ENCODE data around the gene B3GNT3. TPM values are rescaled to one million over a fixed set of nuclear protein-coding genes. Genes with fewer than 3 reads are reported as not detected.
"Not testable (repeated sequence)": the region's sequence is repeated elsewhere in the genome, so short reads cannot be mapped to it uniquely, and the experiment has no call there.

B3GNT3 gene
- total RNA-seq, 6 experiments from 2014 or later, result 0.26 to 13.6 (median 3.1) TPM

GRCh38 chr19:17772172-17772571, 22.8 kb upstream of the B3GNT3 start:
- intact Hi-C loops (cut with DNase I), result loop anchor here in 1 of 2 donors (10.0 kb wide), 1 partner anchor 57 kb away; the partner anchor contains the start of gene MAP1S
- DNase-seq, result no peak
- Histone ChIP-seq H3K9me3 (no peaks in the 10 kb centered on the region), H3K36me3 (no peaks in the 10 kb centered on the region), H3K27me3 (no peaks in the 10 kb centered on the region), H3K4me3 (no peak overlapping the region), H3K27ac (no peak overlapping the region), H3K4me1 (no peaks in the 10 kb centered on the region)
- no peak for ATAC-seq
- no peak for TF ChIP-seq POLR2A (IDR thresholded peaks at IDR 0.05)
- 71% methylated on average over 1 of the region's 4 CpGs for WGBS (ENCODE audit: insufficient coverage, low coverage, low lambda C conversion rate, missing lambda C conversion rate)

- H3K9me3 ChIP-seq, result no peaks in the 10 kb centered on the region
- no peak overlapping the region for H3K4me3 ChIP-seq
- DNase-seq, result no peak
- no peaks in the 10 kb centered on the region for H3K4me1 ChIP-seq
- H3K27me3 ChIP-seq, result no peaks in the 10 kb centered on the region
- WGBS (ENCODE audit: insufficient coverage, low coverage, low lambda C conversion rate, missing lambda C conversion rate), result 60% methylated on average over 2 of the region's 16 CpGs
- H3K36me3 ChIP-seq, result no peaks in the 10 kb centered on the region
- H3K27ac ChIP-seq, result no peak overlapping the region
- peak; percentile 25 to 57 (median 30) for ATAC-seq
- peak; percentile 30 to 48 (median 46) for TF ChIP-seq CTCF (IDR thresholded peaks at IDR 0.05)
- no peak for TF ChIP-seq POLR2A (IDR thresholded peaks at IDR 0.05)
- intact Hi-C loops (cut with DNase I), result loop anchor here in 1 of 2 donors (10.0 kb wide), 1 partner anchor 61 kb away; the partner anchor contains the start of gene MAP1S
Measured at GRCh38 chr19:17775245-17775927, 19.6 kb upstream of the B3GNT3 start.

GRCh38 chr19:17775991-17776803, 18.7 kb upstream of the B3GNT3 start:
- Histone ChIP-seq H3K27me3 (no peaks in the 10 kb centered on the region), H3K36me3 (no peaks in the 10 kb centered on the region), H3K27ac (no peak overlapping the region), H3K9me3 (no peaks in the 10 kb centered on the region), H3K4me3 (no peak overlapping the region), H3K4me1 (no peaks in the 10 kb centered on the region)
- ATAC-seq (no peak), DNase-seq (no peak)
- TF ChIP-seq CTCF (IDR thresholded peaks at IDR 0.05) (no peak), POLR2A (IDR thresholded peaks at IDR 0.05) (no peak)
- 62% methylated on average over 16 of the region's 27 CpGs for WGBS (ENCODE audit: insufficient coverage, low coverage, low lambda C conversion rate, missing lambda C conversion rate)
- intact Hi-C loops (cut with DNase I), result loop anchor here in 1 of 2 donors (10.0 kb wide), 1 partner anchor 61 kb away; the partner anchor contains the start of gene MAP1S

GRCh38 chr19:17777840-17778239, 17.1 kb upstream of the B3GNT3 start:
- H3K27me3 ChIP-seq, H3K4me3 ChIP-seq, H3K4me1 ChIP-seq, H3K9me3 ChIP-seq, H3K27ac ChIP-seq, ATAC-seq, DNase-seq, H3K36me3 ChIP-seq: not testable (repeated sequence)
- 67% methylated on average over 3 of the region's 10 CpGs for WGBS (ENCODE audit: insufficient coverage, low coverage, low lambda C conversion rate, missing lambda C conversion rate)
- intact Hi-C loops (cut with DNase I), result loop anchor here in 1 of 2 donors (10.0 kb wide), 1 partner anchor 63 kb away; the partner anchor contains the start of gene MAP1S

GRCh38 chr19:17778251-17778967, 16.5 kb upstream of the B3GNT3 start:
- Histone ChIP-seq H3K4me1 (no peaks in the 10 kb centered on the region), H3K27ac (no peak overlapping the region), H3K36me3 (no peaks in the 10 kb centered on the region), H3K27me3 (no peaks in the 10 kb centered on the region), H3K9me3 (no peaks in the 10 kb centered on the region), H3K4me3 (no peak overlapping the region)
- TF ChIP-seq POLR2A (IDR thresholded peaks at IDR 0.05) (no peak), CTCF (IDR thresholded peaks at IDR 0.05) (no peak)
- intact Hi-C loops (cut with DNase I), result loop anchor here in 1 of 2 donors (10.0 kb wide), 1 partner anchor 64 kb away; the partner anchor contains the start of gene MAP1S
- 15% methylated on average over 19 of the region's 37 CpGs for WGBS (ENCODE audit: insufficient coverage, low coverage, low lambda C conversion rate, missing lambda C conversion rate)
- ATAC-seq (peak; percentile 56 to 64 (median 62)), DNase-seq (peak in 2 of 3 donors; percentile 59 to 61)
